ENCODE measurements around the gene CD28.

GRCh38 chr2:203659331-203660049 lies 46.9 kb upstream of the CD28 start:
- TF ChIP-seq POLR2A (IDR thresholded peaks at IDR 0.05; ENCODE audit: low read length) (no peak), GATA1 (IDR thresholded peaks at IDR 0.05; ENCODE audit: low read depth, low read length) (no peak)

Data from erythroblast (primary cell).